Measurements from ENCODE around the gene TMEM204.

The TMEM204 gene

GRCh38 chr16:1495211-1495888, 38.1 kb upstream of the TMEM204 start:
- no peak for TF ChIP-seq TEAD4 (IDR thresholded peaks at IDR 0.05)
- no peak for TF ChIP-seq EGR1 (IDR thresholded peaks at IDR 0.05)
- no peak for TF ChIP-seq ZBTB7A (IDR thresholded peaks at IDR 0.05; ENCODE audit: low read depth)
- TF ChIP-seq RAD21 (IDR thresholded peaks at IDR 0.05; ENCODE audit: low read depth), result no peak
- no peak for TF ChIP-seq USF1 (IDR thresholded peaks at IDR 0.05)
- no peak for TF ChIP-seq REST (IDR thresholded peaks at IDR 0.05; ENCODE audit: low read depth)
- no peak for TF ChIP-seq NFIC (IDR thresholded peaks at IDR 0.05)
- TF ChIP-seq CREB1 (IDR thresholded peaks at IDR 0.05; ENCODE audit: low read depth), result no peak
- TF ChIP-seq EP300 (IDR thresholded peaks at IDR 0.05; ENCODE audit: borderline replicate concordance), result no peak
- no peak for TF ChIP-seq YY1 (IDR thresholded peaks at IDR 0.05; ENCODE audit: low read depth)
- no peak for TF ChIP-seq TCF12 (IDR thresholded peaks at IDR 0.05; ENCODE audit: low read depth)
- TF ChIP-seq TAF1 (IDR thresholded peaks at IDR 0.05; ENCODE audit: low read depth), result no peak
- no peak for TF ChIP-seq MAX (IDR thresholded peaks at IDR 0.05)
- TF ChIP-seq FOXM1 (IDR thresholded peaks at IDR 0.05; ENCODE audit: borderline replicate concordance, low read depth), result no peak
- no peak for TF ChIP-seq CEBPB (IDR thresholded peaks at IDR 0.05)

GRCh38 chr16:1495889-1496262, 37.6 kb upstream of the TMEM204 start:
- TF ChIP-seq MAX (IDR thresholded peaks at IDR 0.05), result no peak
- no peak for TF ChIP-seq NFIC (IDR thresholded peaks at IDR 0.05)
- TF ChIP-seq USF1 (IDR thresholded peaks at IDR 0.05), result no peak
- no peak for TF ChIP-seq CREB1 (IDR thresholded peaks at IDR 0.05; ENCODE audit: low read depth)
- no peak for TF ChIP-seq TEAD4 (IDR thresholded peaks at IDR 0.05)
- no peak for TF ChIP-seq TAF1 (IDR thresholded peaks at IDR 0.05; ENCODE audit: low read depth)
- TF ChIP-seq EP300 (IDR thresholded peaks at IDR 0.05; ENCODE audit: borderline replicate concordance), result no peak
- TF ChIP-seq ZBTB7A (IDR thresholded peaks at IDR 0.05; ENCODE audit: low read depth), result no peak
- no peak for TF ChIP-seq CEBPB (IDR thresholded peaks at IDR 0.05)

GRCh38 chr16:1496464-1496863, 37.0 kb upstream of the TMEM204 start:
- no peak for TF ChIP-seq REST (IDR thresholded peaks at IDR 0.05; ENCODE audit: low read depth)
- no peak for TF ChIP-seq TEAD4 (IDR thresholded peaks at IDR 0.05)
- no peak for TF ChIP-seq EP300 (IDR thresholded peaks at IDR 0.05; ENCODE audit: borderline replicate concordance)
- no peak for TF ChIP-seq TAF1 (IDR thresholded peaks at IDR 0.05; ENCODE audit: low read depth)
- TF ChIP-seq YY1 (IDR thresholded peaks at IDR 0.05; ENCODE audit: low read depth), result no peak
- TF ChIP-seq RAD21 (IDR thresholded peaks at IDR 0.05; ENCODE audit: low read depth), result no peak
- no peak for TF ChIP-seq MAX (IDR thresholded peaks at IDR 0.05)
- no peak for TF ChIP-seq TCF12 (IDR thresholded peaks at IDR 0.05; ENCODE audit: low read depth)
- TF ChIP-seq CREB1 (IDR thresholded peaks at IDR 0.05; ENCODE audit: low read depth), result no peak
- TF ChIP-seq NFIC (IDR thresholded peaks at IDR 0.05), result no peak
- no peak for TF ChIP-seq USF1 (IDR thresholded peaks at IDR 0.05)
- no peak for TF ChIP-seq FOXM1 (IDR thresholded peaks at IDR 0.05; ENCODE audit: borderline replicate concordance, low read depth)
- no peak for TF ChIP-seq ZBTB7A (IDR thresholded peaks at IDR 0.05; ENCODE audit: low read depth)
- TF ChIP-seq EGR1 (IDR thresholded peaks at IDR 0.05), result no peak
- TF ChIP-seq CEBPB (IDR thresholded peaks at IDR 0.05), result no peak

- TF ChIP-seq MAX (IDR thresholded peaks at IDR 0.05) (no peak), RAD21 (IDR thresholded peaks at IDR 0.05; ENCODE audit: low read depth) (no peak), NFIC (IDR thresholded peaks at IDR 0.05) (no peak), FOXM1 (IDR thresholded peaks at IDR 0.05; ENCODE audit: borderline replicate concordance, low read depth) (no peak)
Measured at GRCh38 chr16:1497014-1497598, 36.4 kb upstream of the TMEM204 start.

Data from Ishikawa (cell line).